DND-41 (cell line): ENCODE measurements around the gene RNU1-3.
"Not testable (repeated sequence)": the region's sequence is repeated elsewhere in the genome, so short reads cannot be mapped to it uniquely, and the experiment has no call there.

Experiments used
- EZH2 ChIP-seq: IDR thresholded peaks from 3 replicates; pipeline ENCODE4 v1.6.1; 2012; ENCODE audit warnings: borderline replicate concordance, low read depth, mild to moderate bottlenecking, moderate library complexity, low read length, inconsistent platforms; ENCODE audit not compliant: severe bottlenecking
- TF ChIP-seq, protein P1 (sequence below): IDR thresholded peaks from 2 replicates; pipeline ENCODE4 v1.5.1; 2012; ENCODE audit warnings: borderline replicate concordance, low read length, moderate library complexity, mild to moderate bottlenecking; ENCODE audit not compliant: poor library complexity, severe bottlenecking; ENCODE audit errors: extremely low read depth

- TF ChIP-seq EZH2, result not testable (repeated sequence)
- TF ChIP-seq, protein P1, sequence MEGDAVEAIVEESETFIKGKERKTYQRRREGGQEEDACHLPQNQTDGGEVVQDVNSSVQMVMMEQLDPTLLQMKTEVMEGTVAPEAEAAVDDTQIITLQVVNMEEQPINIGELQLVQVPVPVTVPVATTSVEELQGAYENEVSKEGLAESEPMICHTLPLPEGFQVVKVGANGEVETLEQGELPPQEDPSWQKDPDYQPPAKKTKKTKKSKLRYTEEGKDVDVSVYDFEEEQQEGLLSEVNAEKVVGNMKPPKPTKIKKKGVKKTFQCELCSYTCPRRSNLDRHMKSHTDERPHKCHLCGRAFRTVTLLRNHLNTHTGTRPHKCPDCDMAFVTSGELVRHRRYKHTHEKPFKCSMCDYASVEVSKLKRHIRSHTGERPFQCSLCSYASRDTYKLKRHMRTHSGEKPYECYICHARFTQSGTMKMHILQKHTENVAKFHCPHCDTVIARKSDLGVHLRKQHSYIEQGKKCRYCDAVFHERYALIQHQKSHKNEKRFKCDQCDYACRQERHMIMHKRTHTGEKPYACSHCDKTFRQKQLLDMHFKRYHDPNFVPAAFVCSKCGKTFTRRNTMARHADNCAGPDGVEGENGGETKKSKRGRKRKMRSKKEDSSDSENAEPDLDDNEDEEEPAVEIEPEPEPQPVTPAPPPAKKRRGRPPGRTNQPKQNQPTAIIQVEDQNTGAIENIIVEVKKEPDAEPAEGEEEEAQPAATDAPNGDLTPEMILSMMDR, result not testable (repeated sequence)
Measured at GRCh38 chr1:16635959-16636358, 30.8 kb downstream of the RNU1-3 start.
